Stimulated activated CD8-positive, alpha-beta memory T cell treated with anti-CD3 and anti-CD28 coated beads, Interleukin-4, amount 100 ng/mL, for 24 hours (primary cell): ENCODE data around the gene PTPRN2.
"Not testable (repeated sequence)": the region's sequence is repeated elsewhere in the genome, so short reads cannot be mapped to it uniquely, and the experiment has no call there.

Experiments used
- DNase-seq: peaks from one replicate; pipeline ENCODE4 v3.0.0-alpha.2; 2020; ENCODE audit warnings: low read depth

Gene PTPRN2

DNA sequence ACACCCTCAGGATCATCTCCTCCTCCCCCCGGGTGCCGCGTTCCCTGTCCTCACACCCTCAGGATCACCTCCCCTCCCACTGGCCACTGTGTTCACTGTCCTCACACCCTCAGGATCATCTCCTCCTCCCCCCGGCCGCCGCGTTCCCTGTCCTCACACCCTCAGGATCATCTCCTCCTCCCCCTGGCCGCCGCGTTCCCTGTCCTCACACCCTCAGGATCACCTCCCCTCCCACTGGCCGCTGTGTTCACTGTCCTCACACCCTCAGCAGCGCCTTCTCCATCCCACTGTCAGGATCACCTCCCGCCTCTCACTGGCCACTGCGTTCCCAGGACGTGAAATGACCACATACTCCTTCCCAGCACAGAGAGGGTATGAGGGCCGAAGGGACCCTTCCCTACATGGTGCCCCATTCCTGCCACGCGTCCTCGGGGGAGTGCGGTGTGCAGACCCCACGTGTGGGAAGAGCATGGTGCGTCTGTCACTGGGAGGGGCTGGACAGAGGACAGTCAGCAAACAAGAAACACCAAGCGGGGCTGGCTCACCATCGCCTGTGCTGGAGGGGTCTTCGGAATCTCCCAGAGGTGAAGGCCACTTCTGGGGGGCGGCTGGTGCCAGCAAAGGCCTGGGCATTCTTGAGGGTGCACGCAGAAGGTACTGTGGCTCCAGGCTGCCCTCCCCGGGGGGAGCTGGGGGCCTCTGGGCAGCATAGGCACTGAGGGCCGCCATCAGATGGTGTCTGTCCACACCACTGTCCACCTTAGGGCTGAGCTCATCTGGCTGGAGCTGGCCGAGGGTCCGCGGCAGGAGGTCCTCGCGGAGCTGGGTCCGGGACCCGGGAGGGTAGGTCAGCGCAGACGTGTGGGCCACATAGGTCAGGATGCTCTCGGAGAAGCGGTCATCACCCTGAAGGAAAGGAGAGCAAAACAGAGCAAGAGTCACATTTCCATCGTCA, 421.0 kb downstream of the PTPRN2 start:
- no peak for DNase-seq

DNA sequence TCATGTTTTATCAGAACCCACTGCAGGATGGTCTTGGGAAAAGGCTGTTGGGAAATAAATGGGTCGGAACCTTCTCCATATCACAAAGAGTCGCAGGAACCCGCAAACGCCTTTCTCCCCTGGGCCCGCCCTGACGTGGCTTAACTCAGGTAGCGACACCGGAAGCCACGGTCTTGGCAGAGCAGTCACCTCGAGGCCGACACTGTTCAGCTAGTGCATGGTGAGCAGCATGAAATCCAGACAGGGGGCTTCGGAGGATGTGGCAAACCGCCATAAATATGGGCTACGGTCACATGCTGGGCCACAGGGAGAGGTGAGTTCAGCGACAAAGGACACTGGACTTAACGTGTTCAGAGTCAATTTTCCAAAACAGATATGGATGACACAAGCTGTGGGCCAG, 421.9 kb downstream of the PTPRN2 start:
- DNase-seq: no peak

DNA sequence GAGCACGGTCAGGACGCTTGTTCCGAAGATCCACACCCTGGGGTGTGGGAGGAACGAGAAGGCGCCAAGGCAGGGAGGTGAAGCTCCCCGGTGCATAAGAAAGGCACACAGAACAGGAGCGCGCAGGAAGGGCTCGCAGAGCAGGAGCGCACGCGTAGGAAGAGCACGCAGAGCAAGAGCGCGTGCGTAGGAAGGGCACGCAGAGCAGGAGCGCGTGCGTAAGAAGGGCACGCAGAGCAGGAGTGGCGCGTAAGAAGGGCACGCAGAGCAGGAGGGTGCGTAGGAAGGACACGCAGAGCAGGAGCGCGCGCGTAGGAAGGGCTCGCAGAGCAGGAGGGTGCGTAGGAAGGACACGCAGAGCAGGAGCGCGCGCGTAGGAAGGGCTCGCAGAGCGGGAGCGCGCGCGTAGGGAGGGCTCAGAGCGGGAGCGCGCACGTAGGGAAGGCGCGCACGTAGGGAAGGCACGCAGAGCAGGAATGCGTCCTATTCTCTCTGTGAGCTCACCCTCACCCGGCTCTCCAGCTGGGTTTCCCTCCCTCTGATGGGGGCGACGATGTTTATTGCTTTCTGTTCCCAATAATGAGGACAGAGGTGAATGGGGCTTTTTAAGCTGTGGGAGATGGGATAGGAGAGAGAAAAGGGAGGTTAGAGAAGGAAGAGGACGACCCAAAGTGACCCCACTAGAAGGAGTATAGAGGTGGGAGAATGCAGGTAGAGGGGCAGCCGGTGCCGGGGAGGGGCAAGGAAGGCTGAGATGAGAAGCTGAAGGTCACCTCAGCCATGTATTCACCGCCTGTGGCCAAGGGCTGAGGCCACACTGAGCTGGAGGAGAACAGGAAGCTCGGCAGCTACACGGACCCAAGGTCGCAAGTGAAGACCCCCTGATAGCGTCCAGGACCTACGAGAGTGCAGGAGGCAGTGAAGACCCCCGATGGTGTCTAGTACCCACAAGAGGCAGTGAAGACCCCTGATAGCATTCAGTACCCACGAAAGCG, 423.2 kb downstream of the PTPRN2 start:
- DNase-seq: no peak

DNA sequence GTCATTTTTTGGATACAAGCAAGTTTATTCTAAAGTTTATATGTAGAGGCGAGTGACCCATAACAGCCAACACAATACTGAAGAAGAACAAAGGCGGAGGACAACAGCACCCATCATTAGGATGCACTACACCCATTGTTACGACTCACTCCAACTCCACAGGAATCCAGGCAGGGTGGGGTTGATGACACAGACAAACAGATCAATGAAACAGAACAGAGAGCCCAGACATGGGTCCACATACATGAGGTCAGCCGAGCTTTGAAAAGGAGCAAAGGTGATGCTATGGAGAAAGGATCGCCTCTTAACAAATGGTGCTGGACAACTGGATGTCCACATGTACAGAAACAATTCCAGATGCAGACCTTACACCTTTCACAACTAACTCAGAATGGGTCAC, 426.4 kb downstream of the PTPRN2 start:
- DNase-seq: no peak

DNA sequence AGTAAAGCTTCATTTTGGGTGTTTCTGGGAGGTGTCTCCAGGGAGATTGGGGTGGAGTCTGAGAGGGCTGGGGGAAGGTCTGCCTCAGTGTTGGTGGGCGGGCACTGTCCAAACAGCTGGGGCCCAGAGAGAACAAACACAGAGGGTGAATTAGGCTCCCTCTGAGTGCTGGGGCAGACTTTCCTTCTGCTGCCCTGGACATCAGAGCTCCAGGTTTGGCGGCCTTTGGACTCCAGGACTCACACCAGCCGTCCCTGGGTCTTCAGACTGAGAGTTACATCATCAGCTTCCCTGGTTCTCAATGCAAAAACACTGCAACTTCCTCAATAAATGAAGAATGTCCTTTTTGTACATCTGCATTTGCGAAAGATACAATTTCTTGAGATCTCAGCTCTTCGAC, 427.4 kb downstream of the PTPRN2 start:
- no peak for DNase-seq

DNA sequence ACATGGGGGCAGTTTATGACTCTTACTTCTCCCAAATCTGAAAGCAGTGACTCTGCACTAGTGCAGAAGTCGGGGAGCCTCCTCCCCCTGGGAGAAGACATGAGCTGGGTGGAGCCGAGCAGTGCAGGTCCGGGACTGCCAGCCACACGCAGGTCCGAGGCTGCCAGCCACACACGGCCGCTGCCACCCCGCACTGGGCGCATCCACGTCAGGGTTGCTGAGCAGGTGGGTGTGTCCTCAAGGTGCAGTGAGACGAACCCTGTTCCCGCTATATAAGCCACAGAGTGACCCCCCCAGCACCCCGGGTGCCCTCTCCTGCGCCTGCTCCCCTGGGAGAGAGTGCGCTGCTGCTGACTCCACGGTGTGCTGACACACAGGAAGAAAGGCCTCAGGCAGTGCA, 430.2 kb downstream of the PTPRN2 start:
- no peak for DNase-seq

DNA sequence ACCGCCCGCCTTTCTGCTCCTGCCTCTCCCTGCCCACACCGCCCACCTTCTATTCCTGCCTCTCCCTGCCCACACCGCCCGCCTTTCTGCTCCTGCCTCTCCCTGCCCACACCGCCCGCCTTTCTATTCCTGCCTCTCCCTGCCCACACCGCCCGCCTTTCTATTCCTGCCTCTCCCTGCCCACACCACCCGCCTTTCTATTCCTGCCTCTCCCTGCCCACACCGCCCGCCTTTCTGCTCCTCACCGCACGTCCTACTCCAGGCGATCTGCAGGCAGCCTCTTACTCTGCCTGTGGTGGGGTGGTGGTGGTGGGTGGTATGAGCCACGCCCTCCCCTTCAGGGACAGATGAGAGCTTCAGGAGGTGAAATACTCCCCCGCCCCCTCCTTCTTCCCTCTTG, 436.4 kb downstream of the PTPRN2 start:
- not testable (repeated sequence) for DNase-seq

DNA sequence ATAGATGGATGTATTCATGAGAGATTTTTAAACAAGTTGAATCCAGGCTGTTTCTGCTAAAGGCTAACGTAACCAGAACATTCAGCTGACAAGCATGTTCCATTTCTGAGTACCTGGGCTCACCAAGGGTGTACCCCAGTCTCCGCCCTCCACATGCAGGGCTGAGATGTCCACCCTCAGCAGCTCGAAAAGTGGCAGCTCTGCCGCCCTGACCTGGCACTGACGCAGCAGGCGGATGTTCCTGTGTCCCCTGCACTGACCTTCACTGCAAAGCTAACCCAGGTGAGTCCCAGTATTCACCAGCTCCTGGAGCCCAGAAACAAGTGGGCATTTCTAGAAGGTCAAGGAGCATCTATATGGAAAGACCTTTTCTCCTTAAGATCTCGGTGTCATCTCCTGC, 437.4 kb downstream of the PTPRN2 start:
- no peak for DNase-seq

DNA sequence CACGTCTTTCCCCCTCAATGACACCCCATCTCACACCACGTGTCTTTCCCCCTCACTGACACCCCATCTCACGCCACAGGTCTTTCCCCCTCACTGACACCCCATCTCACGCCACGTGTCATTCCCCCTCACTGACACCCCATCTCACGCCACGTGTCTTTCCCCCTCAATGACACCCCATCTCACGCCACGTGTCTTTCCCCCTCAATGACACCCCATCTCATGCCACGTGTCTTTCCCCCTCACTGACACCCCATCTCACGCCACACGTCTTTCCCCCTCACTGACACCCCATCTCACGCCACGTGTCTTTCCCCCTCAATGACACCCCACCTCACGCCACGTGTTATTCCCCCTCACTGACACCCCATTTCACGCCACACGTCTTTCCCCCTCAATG, 440.2 kb downstream of the PTPRN2 start:
- not testable (repeated sequence) for DNase-seq

DNA sequence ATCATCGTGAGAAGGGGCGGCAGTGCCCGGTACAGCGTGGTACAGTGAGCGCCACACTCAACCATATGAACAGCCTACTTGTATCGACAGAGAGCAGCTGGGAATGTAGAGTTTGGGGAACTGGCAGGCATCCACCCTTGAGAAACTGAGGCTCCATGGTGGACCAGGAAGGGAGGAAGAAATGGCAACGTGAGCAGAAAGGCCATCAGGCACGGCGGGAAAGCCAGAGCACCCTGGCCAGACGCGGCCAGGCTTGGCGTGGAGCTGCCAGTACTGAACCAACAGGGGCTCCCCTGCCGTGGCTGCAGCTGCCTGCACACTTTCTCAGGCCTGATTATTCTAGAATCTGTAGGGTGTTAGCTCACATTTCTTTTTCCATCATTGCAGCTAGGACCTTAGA, 442.3 kb downstream of the PTPRN2 start:
- DNase-seq: no peak

DNA sequence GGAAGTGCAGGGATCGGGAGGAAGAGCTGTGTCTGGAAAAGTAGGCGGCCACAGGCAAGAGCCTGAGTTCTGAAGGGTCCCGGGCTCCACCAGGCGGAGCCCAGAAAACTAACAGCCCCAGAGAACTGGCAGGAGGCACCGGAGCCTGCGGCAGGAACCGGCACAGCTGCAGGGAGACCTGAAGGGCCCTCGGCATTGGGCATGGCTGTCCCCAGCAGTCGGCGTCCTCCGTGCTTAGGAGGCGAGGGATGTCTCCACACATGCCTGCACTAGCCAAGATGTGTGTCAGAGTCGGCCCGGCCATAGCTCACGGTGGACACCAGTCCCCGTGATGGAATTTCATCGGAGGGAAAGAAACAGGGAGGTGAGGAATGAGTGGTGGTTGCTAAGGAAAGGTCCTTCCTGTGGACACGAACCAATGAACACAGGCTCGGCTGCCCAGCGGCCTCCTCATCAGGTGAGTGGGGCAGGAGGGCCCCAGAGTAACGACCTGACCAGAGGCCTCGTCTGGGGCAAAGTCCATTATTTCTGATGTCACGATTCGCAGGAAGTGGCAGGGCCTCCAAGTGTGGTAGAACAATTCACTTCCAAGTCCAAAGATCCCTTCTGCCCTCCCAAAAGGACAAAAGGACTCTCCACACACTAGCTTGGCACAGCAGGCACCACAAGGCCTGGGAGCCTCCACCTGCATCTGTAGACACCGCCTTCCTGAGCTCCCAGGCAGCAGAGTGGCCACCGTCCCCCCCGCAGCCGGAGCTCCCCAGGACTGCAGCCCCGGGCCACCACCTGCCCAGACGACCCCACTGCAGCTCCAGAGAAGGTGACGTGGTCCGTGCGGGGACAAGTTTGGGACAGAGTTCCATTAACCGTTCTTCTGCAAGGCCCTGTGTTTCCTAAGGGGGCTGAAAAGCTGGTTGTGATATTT, 444.2 kb downstream of the PTPRN2 start:
- DNase-seq: no peak

DNA sequence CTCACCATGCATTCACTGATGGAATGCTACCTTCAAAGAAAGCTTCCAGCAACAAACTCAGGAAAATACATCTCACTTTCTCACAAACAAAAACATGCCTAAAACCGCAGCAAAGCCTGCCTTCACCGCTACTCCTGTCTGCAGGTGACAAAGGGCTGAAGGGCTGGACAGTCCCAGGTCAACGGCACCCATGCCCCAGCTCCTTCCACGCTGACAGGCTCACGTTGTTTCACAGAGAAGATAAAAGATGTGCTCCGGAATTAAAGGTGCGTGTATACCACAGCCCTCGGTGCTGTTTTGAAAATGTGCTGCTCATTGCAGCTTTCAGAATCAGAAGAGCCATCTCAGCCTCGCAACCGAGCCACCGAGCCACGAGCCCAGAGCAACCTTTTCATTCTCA, 445.0 kb downstream of the PTPRN2 start:
- no peak for DNase-seq

DNA sequence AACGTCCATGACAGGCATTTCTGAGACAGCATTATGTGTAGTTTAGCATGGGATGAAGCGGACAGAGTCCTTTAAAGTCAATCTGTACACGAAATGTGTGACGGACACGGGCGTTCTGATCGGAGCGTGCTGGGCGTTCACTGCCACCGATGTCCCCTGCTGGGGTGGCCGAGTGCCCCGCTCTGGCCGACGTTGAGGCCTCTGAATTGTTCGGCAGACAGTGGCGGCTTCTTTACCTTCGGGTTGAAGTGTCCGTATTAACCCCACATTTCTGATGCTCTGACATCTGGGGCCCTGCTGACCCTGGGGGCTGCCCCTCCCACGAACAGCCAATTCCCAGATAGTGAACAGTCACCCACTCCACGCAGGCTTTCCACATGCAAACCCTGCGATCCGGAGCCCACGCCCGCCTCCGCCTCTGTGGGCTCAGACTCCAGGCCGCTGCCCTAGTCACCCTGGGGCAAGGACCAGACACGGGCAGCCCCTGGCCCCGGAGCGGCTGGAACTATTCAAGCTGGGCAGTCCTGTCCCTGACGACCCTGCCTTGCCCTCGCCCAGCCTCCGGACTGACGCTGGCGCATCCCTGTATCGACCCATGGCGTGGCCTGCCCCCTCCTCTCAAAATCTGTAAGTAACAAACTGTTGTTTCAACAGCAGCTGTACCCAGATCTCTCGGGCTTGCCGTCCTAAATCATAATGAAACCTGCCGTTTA, 445.7 kb downstream of the PTPRN2 start:
- no peak for DNase-seq

DNA sequence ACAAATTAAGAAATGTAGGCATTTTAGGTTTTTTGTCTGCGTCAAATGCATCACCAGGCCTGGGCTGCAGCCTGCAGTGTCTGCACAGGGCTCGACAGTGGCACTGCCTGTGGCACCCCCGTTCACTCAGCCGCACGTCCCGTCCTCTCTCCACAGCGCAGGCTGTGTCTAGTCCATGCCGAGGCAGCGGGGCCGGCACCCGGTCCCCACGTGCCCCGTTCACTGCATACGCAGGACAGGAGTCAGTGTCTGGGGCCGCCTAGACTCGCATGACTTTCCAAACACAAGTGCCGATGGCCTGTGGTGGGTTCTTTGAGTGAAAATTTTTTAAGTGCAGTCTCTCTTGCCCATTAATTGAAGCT, 446.4 kb downstream of the PTPRN2 start:
- no peak for DNase-seq

DNA sequence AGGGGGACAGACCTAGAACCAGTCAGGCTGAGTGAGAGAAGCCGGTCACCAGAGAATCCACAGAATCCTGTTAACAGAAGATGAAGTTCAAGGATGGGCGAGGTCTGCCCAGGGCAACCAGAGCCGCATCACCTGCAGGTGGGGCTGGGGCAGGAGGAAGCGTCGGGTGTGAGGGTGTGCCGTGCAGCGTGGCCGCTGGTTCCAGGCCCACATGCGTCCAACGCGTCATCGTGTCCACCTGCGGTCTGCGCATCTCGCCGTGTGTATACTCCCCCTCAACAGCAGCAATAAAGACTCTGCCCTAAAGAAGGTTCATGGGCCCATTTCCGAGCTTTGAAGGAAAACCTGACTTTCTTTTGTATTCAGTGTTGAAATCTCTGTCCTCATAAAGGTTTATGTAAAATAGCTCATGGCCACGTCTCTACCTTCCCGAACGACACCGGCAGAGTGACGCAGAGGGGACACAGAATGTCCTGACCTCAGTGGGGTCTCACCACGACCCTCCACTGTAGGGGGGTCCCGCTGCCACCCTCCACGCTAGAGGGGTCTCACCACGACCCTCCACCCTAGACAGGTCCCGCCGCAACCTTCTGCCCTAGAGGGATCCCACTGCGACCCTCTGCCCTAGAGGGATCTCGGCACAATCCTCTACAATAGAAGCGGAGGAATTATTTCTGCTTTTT, 446.9 kb downstream of the PTPRN2 start:
- DNase-seq: no peak

DNA sequence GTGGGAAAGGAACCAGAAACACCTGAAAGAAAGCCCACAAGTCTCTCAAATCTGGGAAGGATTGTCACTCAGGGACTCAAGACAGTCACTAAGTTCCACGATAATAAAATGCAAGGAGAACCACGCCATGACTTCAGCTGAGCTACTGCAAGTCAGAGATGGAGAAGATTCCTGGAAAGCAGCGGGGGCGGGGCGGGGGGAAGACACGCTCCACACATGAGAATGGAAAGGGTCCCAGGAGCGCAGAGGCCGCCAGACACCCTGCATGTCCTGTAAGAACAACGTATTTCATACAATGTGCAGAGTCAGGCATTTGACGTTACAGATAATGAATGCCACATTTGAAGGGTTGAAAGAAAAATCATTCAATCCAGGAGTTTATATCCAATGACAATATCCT, 448.1 kb downstream of the PTPRN2 start:
- DNase-seq: no peak

DNA sequence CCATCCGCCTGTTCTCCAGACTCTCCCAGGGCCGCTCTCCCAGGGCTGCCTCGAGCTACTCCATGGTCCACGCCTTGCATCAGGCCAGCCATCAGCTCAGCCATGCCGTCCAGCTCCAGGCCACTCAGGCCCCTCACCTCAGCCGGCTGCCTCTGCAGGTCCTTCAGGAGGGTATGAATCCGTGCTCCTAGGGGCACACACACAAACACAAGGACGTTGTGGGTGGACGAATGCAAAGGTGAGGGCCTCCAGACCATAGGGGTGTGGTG, 449.4 kb downstream of the PTPRN2 start:
- no peak for DNase-seq

DNA sequence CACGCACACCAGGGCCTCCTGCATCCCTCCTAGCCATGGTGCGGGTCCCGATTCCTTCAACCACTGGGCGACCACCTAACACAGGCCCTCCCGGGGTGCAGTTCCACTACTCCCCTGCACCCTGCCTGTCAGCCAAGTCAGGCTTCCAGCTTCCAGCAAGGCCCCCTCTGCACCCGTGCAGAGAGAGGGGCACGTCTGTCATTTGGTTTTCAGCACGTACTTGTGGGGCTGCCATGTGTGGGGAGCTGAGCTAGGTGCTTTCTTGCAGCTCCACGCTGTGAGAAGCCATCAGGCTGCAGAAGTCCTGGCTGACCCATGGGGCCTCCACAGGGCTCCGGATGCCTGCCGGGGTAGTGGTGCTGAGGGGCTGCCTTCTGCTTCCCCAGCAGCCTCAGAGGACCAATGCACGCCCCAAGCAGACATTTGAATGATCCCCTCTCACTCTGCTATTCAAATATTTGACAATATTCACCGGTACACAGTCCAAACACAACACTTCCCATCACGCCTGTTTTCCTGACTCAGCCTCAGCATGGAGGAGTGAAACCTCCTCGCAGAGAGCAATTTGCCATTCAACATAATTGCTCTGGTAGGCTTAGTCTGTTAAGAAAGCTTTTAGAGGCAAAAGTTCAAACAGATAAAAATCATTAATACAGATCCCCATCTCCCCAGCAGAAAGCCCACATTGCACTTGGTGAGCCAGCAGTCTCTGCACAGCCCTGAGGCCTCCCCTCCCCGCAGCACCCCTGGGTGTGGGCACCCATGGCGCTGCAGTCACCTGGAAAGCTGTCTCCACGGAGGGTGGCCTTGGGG, 449.9 kb downstream of the PTPRN2 start:
- no peak for DNase-seq

DNA sequence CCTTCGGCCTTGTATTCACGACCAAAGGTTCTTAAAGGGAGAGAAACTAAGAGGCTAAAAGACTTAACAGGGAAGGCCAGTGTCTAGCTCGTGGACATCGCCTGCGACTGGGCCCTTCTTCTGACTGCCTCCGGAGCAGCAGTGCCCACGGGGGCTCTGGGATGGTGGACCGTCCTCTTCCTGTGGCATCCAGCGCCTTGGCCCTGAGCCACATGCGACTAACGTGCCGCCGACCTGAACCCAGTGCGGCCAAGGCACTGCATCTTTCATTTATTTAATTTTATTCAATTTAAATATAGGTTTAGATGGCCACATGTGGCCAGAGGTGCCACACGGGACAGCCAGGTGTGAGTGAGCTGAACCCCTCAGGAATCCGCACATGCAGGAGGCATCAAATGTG, 451.7 kb downstream of the PTPRN2 start:
- no peak for DNase-seq

DNA sequence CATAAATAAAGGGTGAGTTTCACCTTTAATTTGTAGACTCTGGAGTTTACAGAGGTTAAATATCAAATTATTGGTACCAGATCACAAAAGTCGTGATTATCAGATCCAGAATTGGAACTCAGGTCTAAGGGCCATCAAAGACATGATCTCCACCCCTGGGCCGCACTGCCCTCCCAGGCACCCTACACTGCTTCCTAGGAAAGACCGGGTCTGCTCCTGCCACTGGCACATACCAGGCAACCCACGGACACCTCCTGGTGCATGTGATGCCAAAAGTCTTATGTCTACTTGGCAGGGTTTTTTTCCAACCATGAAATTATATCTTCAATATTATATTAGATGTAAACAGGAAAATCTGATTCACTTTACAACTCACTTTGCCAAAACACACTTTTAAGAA, 452.8 kb downstream of the PTPRN2 start:
- DNase-seq: no peak
